HG03196 (cell line): ENCODE measurements around the gene DNM3.
"Not testable (repeated sequence)": the region's sequence is repeated elsewhere in the genome, so short reads cannot be mapped to it uniquely, and the experiment has no call there.

Experiments used
- ATAC-seq: cut with Tn5 transposase; IDR thresholded peaks from one replicate; pipeline ENCODE4 v1.9.1; 2021; ENCODE audit not compliant: unreplicated experiment

Gene DNM3

GRCh38 chr1:172299515-172299914 is 458.2 kb downstream of the DNM3 start:
- no peak for ATAC-seq

GRCh38 chr1:172307508-172307907 is 466.2 kb downstream of the DNM3 start:
- ATAC-seq, result not testable (repeated sequence)

- ATAC-seq, result no peak
These were observed 466.8 kb downstream of the DNM3 start for GRCh38 chr1:172308142-172308541.

- no peak for ATAC-seq
These were observed 467.3 kb downstream of the DNM3 start for GRCh38 chr1:172308577-172308976.

GRCh38 chr1:172320733-172321132 is 479.4 kb downstream of the DNM3 start:
- no peak for ATAC-seq

GRCh38 chr1:172321451-172321850 is 480.2 kb downstream of the DNM3 start:
- no peak for ATAC-seq

- no peak for ATAC-seq
These were observed 481.1 kb downstream of the DNM3 start for GRCh38 chr1:172322219-172323061.

- ATAC-seq, result no peak
These were observed 482.4 kb downstream of the DNM3 start for GRCh38 chr1:172323686-172324085.

GRCh38 chr1:172324086-172324485 is 482.8 kb downstream of the DNM3 start:
- ATAC-seq, result no peak

- ATAC-seq, result no peak
These were observed 483.5 kb downstream of the DNM3 start for GRCh38 chr1:172324761-172325160.

- no peak for ATAC-seq
These were observed 484.2 kb downstream of the DNM3 start for GRCh38 chr1:172325531-172325930.

GRCh38 chr1:172326136-172326535 is 484.8 kb downstream of the DNM3 start:
- no peak for ATAC-seq

- ATAC-seq, result no peak
These were observed 487.0 kb downstream of the DNM3 start for GRCh38 chr1:172328266-172328665.

- ATAC-seq, result no peak
These were observed 490.9 kb downstream of the DNM3 start for GRCh38 chr1:172332230-172332629.

GRCh38 chr1:172335377-172335776 is 494.1 kb downstream of the DNM3 start:
- no peak for ATAC-seq

- no peak for ATAC-seq
These were observed 497.0 kb downstream of the DNM3 start for GRCh38 chr1:172338295-172338735.

- no peak for ATAC-seq
These were observed 498.5 kb downstream of the DNM3 start for GRCh38 chr1:172339842-172340241.

- no peak for ATAC-seq
These were observed 499.2 kb downstream of the DNM3 start for GRCh38 chr1:172340520-172340919.

GRCh38 chr1:172341697-172342096 is 500.4 kb downstream of the DNM3 start:
- no peak for ATAC-seq

- no peak for ATAC-seq
These were observed 501.4 kb downstream of the DNM3 start for GRCh38 chr1:172342584-172343239.

- no peak for ATAC-seq
These were observed 502.2 kb downstream of the DNM3 start for GRCh38 chr1:172343240-172344160.
